DMS 273 (cell line): ENCODE measurements around the gene B4GAT1.
"Not testable (repeated sequence)": the region's sequence is repeated elsewhere in the genome, so short reads cannot be mapped to it uniquely, and the experiment has no call there.

Experiments
- DNase-seq: peaks from one replicate; lab custom pipeline; 2025; ENCODE audit not compliant: unreplicated experiment; lab: John Stamatoyannopoulos, UW

The B4GAT1 gene

DNA sequence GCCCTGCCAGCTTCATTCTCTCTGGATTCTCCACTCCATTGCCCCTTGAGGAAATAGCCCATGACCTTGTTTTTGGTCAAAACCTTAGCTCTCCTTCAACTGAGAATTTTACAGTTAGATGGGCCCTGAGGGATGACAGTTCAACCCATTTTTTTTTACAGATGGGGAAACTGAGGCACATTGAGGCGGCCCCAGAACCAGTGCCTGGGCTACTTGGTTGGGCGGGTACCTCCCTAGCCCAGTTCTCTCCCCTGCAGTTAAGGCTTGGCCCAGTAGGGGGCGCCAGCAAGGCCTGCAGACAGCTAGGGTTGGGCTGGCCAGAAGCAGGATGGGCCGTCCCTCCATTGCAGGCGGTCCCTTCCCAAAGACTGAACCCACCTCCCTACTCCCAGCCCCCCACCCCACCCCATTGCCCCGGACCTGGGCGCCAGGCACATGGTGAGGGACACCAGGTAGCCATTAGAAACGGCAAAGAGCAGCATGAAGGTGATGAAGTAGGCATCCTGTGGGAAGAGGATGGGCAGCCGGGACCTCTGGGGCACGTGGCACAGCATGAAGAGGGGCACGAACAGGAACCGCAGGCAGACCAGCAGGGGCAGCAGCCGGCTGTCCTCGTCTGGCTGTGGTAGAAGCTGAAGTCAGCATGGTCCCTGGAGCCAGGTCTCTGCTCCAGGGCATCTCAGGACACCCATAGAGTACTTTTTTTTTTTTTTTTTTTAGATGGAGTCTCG is 16.5 kb upstream of the B4GAT1 start:
- peak; percentile 78 for DNase-seq

DNA sequence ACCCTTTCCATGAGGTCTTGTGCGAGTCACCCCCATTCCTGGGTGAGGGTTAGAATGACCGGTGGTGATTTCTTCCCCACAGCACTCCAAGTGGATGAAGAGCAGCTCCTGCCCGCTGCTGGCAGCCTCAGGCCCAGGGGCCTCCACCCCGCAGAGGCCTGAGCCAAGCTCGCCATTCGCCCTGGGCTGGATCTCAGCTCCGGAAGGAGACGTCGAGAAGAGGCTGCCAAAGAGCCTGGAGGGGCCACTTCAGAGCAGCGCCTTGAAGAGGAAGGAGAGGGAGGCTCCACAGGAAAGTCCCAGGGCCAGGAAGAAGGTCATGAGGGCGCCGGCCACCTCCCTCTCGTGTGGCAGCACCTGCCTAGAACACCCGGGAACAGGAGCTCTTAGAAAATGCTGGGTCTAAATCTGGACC is 15.8 kb upstream of the B4GAT1 start:
- no peak for DNase-seq

DNA sequence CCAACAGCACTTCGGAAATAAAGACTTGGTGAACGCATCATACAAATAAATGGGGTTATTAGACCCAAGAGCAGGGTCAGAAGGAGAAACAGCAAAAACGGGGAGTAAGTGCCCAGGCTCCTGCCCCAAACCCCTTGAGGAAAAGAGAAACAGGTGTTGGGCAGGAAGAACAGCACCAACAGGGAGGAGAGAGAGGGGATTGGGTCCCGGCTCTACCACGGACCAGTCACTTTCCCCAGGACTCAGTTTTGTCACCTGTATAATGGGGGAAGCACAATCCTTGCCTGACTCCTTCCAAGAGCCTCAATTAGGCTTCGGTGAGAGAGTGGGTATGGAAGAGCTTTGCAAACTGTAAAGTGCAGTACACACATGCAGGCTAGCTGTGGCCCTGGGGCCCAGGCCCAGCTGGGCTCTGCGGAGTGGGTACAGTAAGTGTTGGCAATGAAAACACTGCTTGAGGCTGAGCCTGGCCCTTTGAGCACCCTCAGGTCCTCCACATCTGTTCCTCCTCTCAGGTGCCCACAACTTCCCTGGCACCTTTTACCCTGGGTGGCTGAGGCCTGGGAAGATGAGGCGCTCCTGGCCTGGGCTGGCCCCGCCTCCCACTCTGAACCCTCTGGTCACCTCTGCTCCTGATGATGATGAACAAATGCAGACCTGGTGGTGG is 15.2 kb upstream of the B4GAT1 start:
- DNase-seq: no peak

DNA sequence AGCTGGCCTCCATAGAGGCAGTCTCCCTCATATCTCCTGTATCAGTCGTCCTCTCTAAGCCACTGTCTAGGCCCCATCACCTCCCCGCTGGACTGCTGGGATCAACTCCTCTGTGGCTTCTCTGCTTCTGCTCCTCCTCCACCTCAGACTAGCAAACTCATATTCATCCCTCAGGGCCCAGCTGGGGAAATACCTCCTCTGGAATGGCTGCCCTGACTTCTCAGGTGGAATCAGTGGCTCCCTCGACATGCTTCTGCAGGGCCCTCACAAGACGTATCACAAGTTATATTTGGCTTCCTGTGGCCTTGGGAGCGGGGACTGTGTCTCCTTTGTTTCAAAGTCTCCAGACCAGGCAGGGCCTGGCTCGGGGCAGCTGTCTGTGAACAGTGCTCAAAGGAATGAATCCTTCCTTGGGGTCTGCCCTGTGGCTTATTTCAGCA is 14.1 kb upstream of the B4GAT1 start:
- no peak for DNase-seq

DNA sequence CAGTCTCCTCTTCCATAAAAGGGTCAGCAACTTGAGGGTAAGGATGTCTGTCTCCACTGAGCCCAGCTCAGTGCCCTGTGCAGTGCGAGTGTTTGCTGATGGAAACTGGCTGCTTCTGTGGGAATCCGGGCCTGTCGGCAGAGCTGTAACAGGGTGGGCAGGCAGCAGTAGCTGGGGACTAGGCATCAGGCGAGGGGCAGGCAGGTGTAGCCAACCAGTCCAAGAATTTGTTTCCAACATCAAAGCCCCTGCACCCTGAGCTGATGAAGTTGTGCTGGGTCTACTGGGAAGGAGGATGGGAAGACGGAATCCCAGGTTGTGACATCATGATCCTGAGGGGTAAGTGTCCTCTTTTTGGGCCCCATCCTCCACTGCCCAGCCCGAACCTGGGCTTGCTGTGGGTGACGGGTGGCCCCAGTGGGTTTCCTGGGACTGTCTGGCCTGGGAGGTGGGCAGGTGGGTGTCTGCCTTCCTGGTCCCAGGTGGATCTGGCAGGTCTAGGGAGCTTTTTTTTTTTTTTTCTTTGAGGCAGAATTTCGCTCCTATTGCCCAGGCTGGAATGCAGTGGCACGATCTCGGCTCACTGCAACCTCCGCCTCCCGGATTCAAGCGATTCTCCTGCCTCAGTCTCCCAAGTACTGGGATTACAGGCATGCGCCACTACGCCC is 13.1 kb upstream of the B4GAT1 start:
- no peak for DNase-seq

- DNase-seq: no peak
Measured at GRCh38 chr11:66359662-66360087, 12.2 kb upstream of the B4GAT1 start.

DNA sequence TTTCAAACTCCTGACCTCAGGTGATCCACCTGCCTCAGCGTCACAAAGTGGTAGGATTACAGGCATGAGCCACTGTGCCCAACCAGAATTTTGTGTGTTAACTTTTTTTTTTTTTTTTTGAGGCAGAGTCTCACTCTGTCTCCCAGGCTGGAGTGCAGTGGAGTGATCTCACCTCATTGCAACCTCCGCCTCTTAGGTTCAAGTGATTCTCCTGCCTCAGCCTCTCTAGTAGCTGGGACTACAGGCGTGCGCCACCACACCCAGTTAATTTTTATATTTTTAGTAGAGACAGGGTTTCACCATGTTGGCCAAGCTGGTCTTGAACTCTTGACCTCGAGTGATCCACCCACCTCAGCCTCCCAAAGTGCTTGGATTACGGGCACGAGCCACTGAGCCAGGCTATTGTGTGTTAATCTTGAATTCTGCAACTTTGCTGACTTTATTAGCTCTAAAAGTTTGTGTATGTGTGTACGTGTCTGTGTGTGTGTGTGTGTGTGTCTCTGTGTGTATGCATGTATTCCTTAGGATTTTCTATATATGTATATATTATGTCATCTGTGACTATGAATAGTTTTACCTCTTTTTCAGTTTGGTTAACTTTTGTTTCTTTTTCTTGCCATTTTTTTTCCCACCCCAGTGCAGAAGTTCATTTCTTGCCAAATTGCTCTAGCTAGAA is 3.3 kb upstream of the B4GAT1 start:
- not testable (repeated sequence) for DNase-seq

GRCh38 chr11:66349084-66349386 is 1.6 kb upstream of the B4GAT1 start:
- DNase-seq: no peak

DNA sequence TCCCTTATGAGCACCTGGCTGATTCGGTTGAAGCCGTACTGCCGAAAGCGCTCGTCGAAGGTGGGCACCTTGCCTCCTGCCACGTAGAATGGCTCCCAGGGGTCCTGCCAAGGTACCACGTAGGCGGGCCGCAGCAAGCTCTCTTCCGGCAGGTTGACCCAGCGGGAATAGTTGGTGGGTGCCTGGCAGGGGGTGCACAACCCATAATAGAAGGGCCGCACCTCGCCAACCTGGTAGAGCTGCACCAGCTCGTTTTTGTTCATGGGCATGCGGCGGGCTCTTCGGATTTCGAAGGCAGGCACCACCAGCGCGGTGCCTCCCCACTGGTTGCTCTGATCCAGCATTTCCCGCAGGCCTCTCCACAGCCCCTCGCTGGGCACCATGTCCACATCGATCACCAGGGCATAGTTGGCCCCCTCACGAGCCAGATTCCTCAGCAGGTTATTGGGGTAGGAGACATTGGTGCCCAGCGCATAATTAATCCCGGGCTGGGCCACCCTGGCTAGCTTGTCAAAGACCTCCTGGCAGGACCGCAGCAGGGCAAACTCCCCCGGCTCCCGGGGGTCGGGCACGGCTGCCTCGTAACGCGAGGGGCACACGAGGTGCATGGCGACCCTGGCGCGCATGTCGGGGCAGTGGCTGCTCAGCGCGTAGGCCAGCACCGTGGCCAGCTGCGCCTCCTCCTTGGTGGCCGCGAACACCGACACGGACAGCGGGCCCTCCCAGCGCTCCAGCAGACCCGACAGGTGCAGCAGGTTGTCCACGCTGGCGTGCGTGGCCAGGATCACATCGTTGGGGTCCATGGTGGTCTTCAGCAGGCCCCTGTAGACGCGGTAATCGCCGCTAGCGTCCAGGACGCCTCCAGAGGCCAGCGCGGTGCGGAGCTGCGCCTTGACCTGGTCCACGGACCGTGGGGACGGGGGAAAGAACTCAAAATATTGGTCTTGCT is 679 bp downstream of the B4GAT1 start:
- DNase-seq: no peak

DNA sequence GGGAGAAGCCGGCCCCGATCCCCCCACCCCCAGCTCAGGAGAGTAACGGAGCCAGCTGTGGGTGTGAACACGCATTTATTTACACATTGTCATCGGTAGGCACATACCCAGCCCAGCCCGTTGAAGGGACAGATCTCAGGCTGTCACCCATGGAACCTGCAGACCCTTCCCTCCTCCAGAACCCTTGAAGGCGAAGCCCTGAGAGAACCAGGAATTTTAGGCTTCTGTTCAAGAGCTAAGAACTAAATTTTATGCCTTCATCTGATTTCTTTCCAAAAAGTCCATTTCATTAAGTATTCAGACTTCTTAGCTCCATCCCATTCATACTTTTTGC is 2.1 kb downstream of the B4GAT1 start:
- DNase-seq: no peak

DNA sequence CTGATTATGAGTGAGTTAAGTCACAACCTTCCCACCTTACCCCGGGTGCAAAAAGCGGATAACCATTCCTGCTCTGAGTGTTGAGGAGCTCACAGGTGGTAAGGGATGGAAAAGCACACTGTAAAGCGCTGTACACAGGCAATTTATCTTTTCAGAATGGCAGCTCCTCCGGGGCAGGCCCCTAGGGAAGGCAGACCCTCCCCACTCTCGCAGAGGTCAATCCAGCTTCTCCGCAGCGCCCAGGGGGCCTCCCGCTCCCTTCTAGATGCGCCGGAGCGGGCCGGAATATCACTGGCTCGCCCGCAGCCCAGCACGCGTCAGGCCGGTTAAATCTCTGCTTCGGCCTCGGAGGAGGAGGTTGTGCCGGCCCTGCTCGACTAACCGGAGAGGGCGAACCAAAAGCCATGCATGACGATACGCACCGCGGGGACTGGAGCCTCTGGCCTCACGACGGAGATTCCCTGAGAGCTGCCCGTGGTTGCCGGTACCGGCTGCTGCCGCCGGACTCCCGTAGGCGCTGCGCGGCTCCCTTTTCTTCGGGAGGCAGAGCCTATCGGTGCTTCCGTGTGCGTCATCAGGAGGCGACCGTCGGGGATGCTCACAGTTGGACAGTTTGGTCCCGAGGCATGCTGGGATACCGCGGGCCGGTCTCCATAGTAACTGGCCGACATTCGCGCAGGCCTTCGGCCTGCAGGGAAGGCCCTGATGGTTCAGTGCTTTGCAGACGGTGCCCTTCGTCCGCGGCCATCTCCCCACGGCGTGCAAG is 2.7 kb downstream of the B4GAT1 start, which contains the start of gene BRMS1:
TSS of gene BRMS1 (minus strand) at position 555 of the 766 bp plus-strand sequence. CDS start 2,870 bp downstream, outside the sequence.
- peak; percentile 97 for DNase-seq

DNA sequence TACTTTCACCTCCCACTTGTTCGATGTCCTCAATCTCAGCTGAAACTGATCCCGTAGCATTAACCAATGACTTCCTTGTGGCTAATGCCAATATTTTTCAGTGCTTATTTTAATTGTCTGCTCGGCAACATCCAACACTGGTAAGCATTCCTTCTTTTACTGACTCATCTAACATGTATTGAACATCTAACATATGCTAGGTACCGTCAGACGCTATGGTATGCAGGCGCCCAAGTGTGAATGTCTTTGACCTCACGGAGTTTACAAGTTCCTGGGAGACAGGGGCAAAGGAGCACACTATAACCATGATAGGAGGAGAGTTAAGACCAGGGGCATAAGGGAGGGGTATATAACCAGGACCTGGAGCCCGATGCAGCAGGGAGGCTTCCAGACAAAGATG is 4.3 kb downstream of the B4GAT1 start:
- no peak for DNase-seq

- no peak for DNase-seq
Measured at GRCh38 chr11:66341502-66342126, 5.8 kb downstream of the B4GAT1 start.

GRCh38 chr11:66340596-66341501 is 6.6 kb downstream of the B4GAT1 start:
- no peak for DNase-seq

GRCh38 chr11:66339686-66340483 is 7.5 kb downstream of the B4GAT1 start:
- no peak for DNase-seq

GRCh38 chr11:66339162-66339675 is 8.2 kb downstream of the B4GAT1 start:
- DNase-seq: peak; percentile 46
